HepG2 (cell line): ENCODE results near the gene ENTPD1.

ENCODE experiments used
- JUND ChIP-seq: sonication (generic); formaldehyde crosslinking; IDR thresholded peaks from 2 replicates; pipeline ENCODE4 v1.8.0; 2022; ENCODE audit warnings: mild to moderate bottlenecking, missing genetic modification reagents
- RELA ChIP-seq: sonication (generic); formaldehyde crosslinking; IDR thresholded peaks from 2 replicates; pipeline ENCODE4 v1.4.0; 2020; ENCODE audit warnings: missing genetic modification reagents
- RORA ChIP-seq: sonication (generic); formaldehyde crosslinking; IDR thresholded peaks from 2 replicates; pipeline ENCODE4 v1.5.0; 2020; ENCODE audit warnings: mild to moderate bottlenecking, missing genetic modification reagents, moderate library complexity
- STAG1 ChIP-seq: sonication (generic); formaldehyde crosslinking; IDR thresholded peaks from 2 replicates; pipeline ENCODE4 v1.4.0; 2020; ENCODE audit warnings: missing genetic modification reagents
- USF2 ChIP-seq, 2 experiments: sonication (generic) in 1 of 2; formaldehyde crosslinking in 1 of 2; IDR thresholded peaks; 2 replicates each; pipeline versions ENCODE4 v1.5.1 to v1.6.1; 2011 to 2020; ENCODE audit warnings: borderline replicate concordance in 1 of 2, low read depth in 1 of 2, low read length in 1 of 2, mild to moderate bottlenecking in 1 of 2, missing genetic modification reagents in 1 of 2, moderate library complexity in 1 of 2

- TF ChIP-seq RORA (no peak), STAG1 (CRISPR knock-in tag) (no peak), RELA (CRISPR knock-in tag) (no peak), USF2 (IDR thresholded peaks at IDR 0.05; ENCODE audit: low read depth, low read length) (no peak), USF2 (CRISPR knock-in tag; IDR thresholded peaks at IDR 0.05; ENCODE audit: borderline replicate concordance) (no peak), JUND (no peak)
These were observed 81.8 kb downstream of the ENTPD1 start for GRCh38 chr10:95837783-95838182.
